OCI-LY7 (cell line): ENCODE data around the gene MRO.

Experiments used
- CTCF ChIP-seq: fragments of 200-600 bp; sonication (generic); conservative IDR thresholded peaks from 2 replicates; pipeline ENCODE4 v1.5.1; 2014; ENCODE audit warnings: mild to moderate bottlenecking, antibody characterized with exemption, low read length, moderate library complexity, mixed read lengths
- EZH2phosphoT487 ChIP-seq: fragments of 200-600 bp; sonication (generic); IDR thresholded peaks from 2 replicates; pipeline ENCODE4 v1.6.1; 2018; ENCODE audit warnings: low read depth, borderline replicate concordance, mild to moderate bottlenecking, mixed run types, antibody characterized with exemption, low read length, moderate library complexity, mixed read lengths

GRCh38 chr18:50749945-50750344 lies 69.9 kb downstream of the MRO start:
- TF ChIP-seq CTCF (no peak), EZH2phosphoT487 (no peak)
